Keratinocyte (primary cell): ENCODE data around the gene CLDN22. TPM values are rescaled to one million over a fixed set of nuclear protein-coding genes. Genes with fewer than 3 reads are reported as not detected.
A peak's percentile ranks its signal among the peaks of the same experiment; 100 is the strongest.

Experiments
- DNase-seq: peaks from one replicate; pipeline ENCODE4 v3.0.0-alpha.2; 2011; ENCODE audit warnings: low read depth, missing footprints, low spot score
- FAIRE-seq: peaks from 2 replicates; lab custom pipeline; 2011; peaks lifted over from hg19 to GRCh38; lab: Jason Lieb, UNC
- H2AFZ ChIP-seq: 2 replicates; pipeline ENCODE4 v1.6.0; 2012; ENCODE audit warnings: low read length, control low read depth, inconsistent platforms; ENCODE audit not compliant: control insufficient read depth
- H3K27ac ChIP-seq: 2 replicates; pipeline ENCODE4 v1.5.1; 2011; ENCODE audit warnings: low read length; ENCODE audit not compliant: control insufficient read depth, insufficient read depth
- H3K27me3 ChIP-seq: 3 replicates; pipeline ENCODE4 v1.6.0; 2011; ENCODE audit warnings: low read length; ENCODE audit not compliant: control insufficient read depth, insufficient read depth; ENCODE audit errors: extremely low read depth
- H3K36me3 ChIP-seq, 2 experiments: 2 replicates in 1 of 2; 3 replicates in 1 of 2; pipeline ENCODE4 v1.5.1; 2011; ENCODE audit warnings: low read length in 2 of 2, mild to moderate bottlenecking in 1 of 2; ENCODE audit not compliant: control insufficient read depth in 2 of 2, insufficient read depth in 2 of 2; ENCODE audit errors: extremely low read depth in 1 of 2
- H3K4me1 ChIP-seq: 3 replicates; pipeline ENCODE4 v1.5.1; 2011; ENCODE audit warnings: low read length; ENCODE audit not compliant: control insufficient read depth, insufficient read depth; ENCODE audit errors: extremely low read depth
- H3K4me2 ChIP-seq: 3 replicates; pipeline ENCODE4 v1.6.0; 2011; ENCODE audit warnings: low read depth, low read length; ENCODE audit not compliant: control insufficient read depth, insufficient read depth; ENCODE audit errors: extremely low read depth
- H3K4me3 ChIP-seq, 3 experiments: fragments of 200-600 bp in 1 of 3; sonication (generic) in 1 of 3; 2 replicates in 2 of 3; 3 replicates in 1 of 3; pipeline ENCODE4 v1.5.1; 2011 to 2016; ENCODE audit warnings: low read length in 3 of 3, mild to moderate bottlenecking in 3 of 3, control low read depth in 2 of 3, inconsistent platforms in 1 of 3, low read depth in 1 of 3, mixed read lengths in 1 of 3, mixed run types in 1 of 3, moderate library complexity in 1 of 3; ENCODE audit not compliant: control insufficient read depth in 2 of 3, insufficient read depth in 2 of 3; ENCODE audit errors: extremely low read depth in 1 of 3
- H3K79me2 ChIP-seq: 2 replicates; pipeline ENCODE4 v1.6.0; 2012; ENCODE audit warnings: low read length; ENCODE audit not compliant: control insufficient read depth, insufficient read depth
- H3K9ac ChIP-seq: 3 replicates; pipeline ENCODE4 v1.6.0; 2011; ENCODE audit warnings: low read length; ENCODE audit not compliant: control insufficient read depth, insufficient read depth; ENCODE audit errors: extremely low read depth
- H3K9me1 ChIP-seq: 3 replicates; pipeline ENCODE4 v1.6.0; 2011; ENCODE audit warnings: low read length; ENCODE audit not compliant: control insufficient read depth, insufficient read depth; ENCODE audit errors: extremely low read depth
- H3K9me3 ChIP-seq: 2 replicates; pipeline ENCODE4 v1.5.1; 2012; ENCODE audit warnings: low read depth, low read length; ENCODE audit not compliant: control insufficient read depth
- H4K20me1 ChIP-seq: 3 replicates; pipeline ENCODE4 v1.6.0; 2011; ENCODE audit warnings: low read length; ENCODE audit not compliant: control insufficient read depth, insufficient read depth; ENCODE audit errors: extremely low read depth
- EZH2 ChIP-seq: IDR thresholded peaks from one replicate; pipeline ENCODE4 v1.6.1; 2012; ENCODE audit warnings: inconsistent platforms, mild to moderate bottlenecking, low read length, moderate library complexity
- dilution Hi-C: fragments of 300-500 bp; cut with MboI; formaldehyde crosslinking; loops from one replicate; pipeline ENCODE4 v1.7.0; 2020; ENCODE audit warnings: low sequenced_read_pairs; ENCODE audit not compliant: extremely low pct_ligation_motif_present
- polyA plus RNA-seq, 5 experiments: library from polyadenylated mRNA; depleted of rRNA in 3 of 5; stranded (reverse) in 3 of 5; stranded (forward) in 1 of 5; unstranded in 1 of 5; fragments of >200 nt; gene quantifications; 1 replicate in 1 of 5; 2 replicates in 3 of 5; 3 replicates in 1 of 5; pipeline versions ENCODE4 v1.2.1 to v1.2.3, GENCODE V29; 2011 to 2012; ENCODE audit warnings: missing spikeins in 2 of 5, low read depth in 1 of 5, low replicate concordance in 1 of 5
- TF ChIP-seq, protein P1 (sequence below), 3 experiments: IDR thresholded peaks in 1 of 3; conservative IDR thresholded peaks in 1 of 3; optimal IDR thresholded peaks in 1 of 3; 2 replicates in 2 of 3; 3 replicates in 1 of 3; pipeline versions ENCODE3 to v1.5.1; 2011; ENCODE audit warnings: low read length in 3 of 3, mild to moderate bottlenecking in 3 of 3, moderate library complexity in 2 of 3, control low read depth in 1 of 3, inconsistent platforms in 1 of 3; ENCODE audit not compliant: insufficient read depth in 2 of 3; ENCODE audit errors: extremely low read depth in 1 of 3

Gene CLDN22
- polyA plus RNA-seq, 1 donor (not counting 4 experiments of a cell fraction or from before 2014, with no cell fraction given), result 0.03 TPM

DNA sequence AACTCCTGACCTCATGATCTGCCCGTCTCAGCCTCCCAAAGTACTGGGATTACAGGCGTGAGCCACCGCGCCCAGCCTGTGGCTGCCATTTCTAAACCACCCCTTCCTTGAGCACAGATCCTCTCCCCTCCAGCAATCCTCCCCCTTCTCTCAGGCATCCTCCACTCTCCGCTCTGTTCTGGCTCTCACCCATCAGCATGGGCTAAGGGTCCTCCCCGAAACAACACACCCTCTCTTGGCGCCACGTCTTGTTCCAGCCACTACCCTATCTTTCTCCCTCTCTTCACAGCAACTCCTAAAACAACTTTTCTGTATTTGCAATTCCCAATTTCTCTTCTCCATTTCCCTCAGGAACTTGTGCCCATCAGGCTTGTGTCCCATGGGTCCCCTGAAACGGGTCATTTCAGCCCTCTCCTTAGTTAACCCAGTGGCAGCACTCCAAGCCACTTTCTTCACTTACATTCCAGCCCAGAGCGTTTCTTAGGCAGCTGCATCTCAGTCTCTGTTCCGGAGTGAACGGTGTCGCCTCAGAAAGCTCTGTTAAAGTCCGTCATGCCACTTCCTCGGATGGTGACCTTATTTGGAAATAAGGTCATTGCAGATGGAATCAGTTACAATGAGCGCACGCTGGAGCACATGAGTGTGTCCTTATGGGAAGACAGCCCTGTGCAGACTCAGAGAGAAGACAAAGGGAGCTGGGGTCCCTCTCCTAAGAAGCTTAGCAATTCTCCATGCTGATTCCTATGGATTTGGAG is 30.4 kb upstream of the CLDN22 start:
- FAIRE-seq (no peak), DNase-seq (no peak)
- no peak overlapping the region for H2AFZ ChIP-seq
- H3K36me3 ChIP-seq, result no peaks in the 10 kb centered on the region
- TF ChIP-seq EZH2, result no peak
- TF ChIP-seq, protein P1, sequence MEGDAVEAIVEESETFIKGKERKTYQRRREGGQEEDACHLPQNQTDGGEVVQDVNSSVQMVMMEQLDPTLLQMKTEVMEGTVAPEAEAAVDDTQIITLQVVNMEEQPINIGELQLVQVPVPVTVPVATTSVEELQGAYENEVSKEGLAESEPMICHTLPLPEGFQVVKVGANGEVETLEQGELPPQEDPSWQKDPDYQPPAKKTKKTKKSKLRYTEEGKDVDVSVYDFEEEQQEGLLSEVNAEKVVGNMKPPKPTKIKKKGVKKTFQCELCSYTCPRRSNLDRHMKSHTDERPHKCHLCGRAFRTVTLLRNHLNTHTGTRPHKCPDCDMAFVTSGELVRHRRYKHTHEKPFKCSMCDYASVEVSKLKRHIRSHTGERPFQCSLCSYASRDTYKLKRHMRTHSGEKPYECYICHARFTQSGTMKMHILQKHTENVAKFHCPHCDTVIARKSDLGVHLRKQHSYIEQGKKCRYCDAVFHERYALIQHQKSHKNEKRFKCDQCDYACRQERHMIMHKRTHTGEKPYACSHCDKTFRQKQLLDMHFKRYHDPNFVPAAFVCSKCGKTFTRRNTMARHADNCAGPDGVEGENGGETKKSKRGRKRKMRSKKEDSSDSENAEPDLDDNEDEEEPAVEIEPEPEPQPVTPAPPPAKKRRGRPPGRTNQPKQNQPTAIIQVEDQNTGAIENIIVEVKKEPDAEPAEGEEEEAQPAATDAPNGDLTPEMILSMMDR (optimal IDR thresholded peaks at IDR 0.05 in 1 of 3, IDR thresholded peaks at IDR 0.05 in 1 of 3, conservative IDR thresholded peaks at IDR 0.05 in 1 of 3; ENCODE audit: extremely low read depth in 1 of 3, insufficient read depth in 2 of 3, low read length in 3 of 3), result no peak
- no peak overlapping the region for H3K4me3 ChIP-seq
- H3K4me2 ChIP-seq, result no peak overlapping the region
- no peak overlapping the region for H3K9ac ChIP-seq
- no peaks in the 10 kb centered on the region for H3K27me3 ChIP-seq
- H3K79me2 ChIP-seq, result no peaks in the 10 kb centered on the region
- no peaks in the 10 kb centered on the region for H3K9me3 ChIP-seq
- H4K20me1 ChIP-seq, result no peaks in the 10 kb centered on the region
- dilution Hi-C loops, result no loop called here
- H3K4me1 ChIP-seq, result peaks cover 44% of the 10 kb centered on the region
- no peak overlapping the region for H3K27ac ChIP-seq
- H3K9me1 ChIP-seq, result no peaks in the 10 kb centered on the region

DNA sequence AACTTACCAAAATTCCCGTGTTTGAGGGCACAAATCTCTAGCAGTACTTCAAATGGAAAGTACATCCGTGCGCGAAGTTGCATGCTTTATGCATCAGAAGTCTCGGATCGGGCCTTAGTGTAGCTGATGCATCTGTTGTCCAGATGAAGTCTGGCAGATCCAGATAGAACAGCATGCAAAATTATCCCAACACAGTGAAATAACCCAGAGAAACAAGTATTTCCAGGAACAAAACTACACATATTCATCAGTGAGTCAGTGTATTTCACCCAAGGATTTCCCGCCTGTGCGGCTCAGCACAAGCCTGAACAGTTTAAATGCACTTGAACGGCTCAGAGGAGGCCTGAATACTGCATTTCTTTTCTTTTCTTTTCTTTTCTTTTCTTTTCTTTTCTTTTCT is 29.6 kb upstream of the CLDN22 start:
- H3K4me2 ChIP-seq, result peak overlapping the region; percentile 49
- H3K36me3 ChIP-seq, result no peaks in the 10 kb centered on the region
- H2AFZ ChIP-seq, result no peak overlapping the region
- DNase-seq (no peak), FAIRE-seq (peak; percentile 89)
- H3K9me3 ChIP-seq, result no peaks in the 10 kb centered on the region
- H3K9ac ChIP-seq, result no peak overlapping the region
- H3K27me3 ChIP-seq, result no peaks in the 10 kb centered on the region
- no peaks in the 10 kb centered on the region for H3K9me1 ChIP-seq
- H3K4me1 ChIP-seq, result peaks cover 37% of the 10 kb centered on the region
- peak overlapping the region; percentile 49 for H3K27ac ChIP-seq
- no peak overlapping the region for H3K4me3 ChIP-seq
- dilution Hi-C loops, result no loop called here
- no peaks in the 10 kb centered on the region for H3K79me2 ChIP-seq
- TF ChIP-seq, protein P1 (optimal IDR thresholded peaks at IDR 0.05 in 1 of 3, IDR thresholded peaks at IDR 0.05 in 1 of 3, conservative IDR thresholded peaks at IDR 0.05 in 1 of 3; ENCODE audit: extremely low read depth in 1 of 3, insufficient read depth in 2 of 3, low read length in 3 of 3), result no peak
- TF ChIP-seq EZH2, result no peak
- no peaks in the 10 kb centered on the region for H4K20me1 ChIP-seq
